ENCODE results near the gene VWA5B2.
"Not testable (repeated sequence)": the region's sequence is repeated elsewhere in the genome, so short reads cannot be mapped to it uniquely, and the experiment has no call there.

VWA5B2 gene

GRCh38 chr3:184248454-184249411, 19.3 kb downstream of the VWA5B2 start, which contains the start of gene ALG3:
ALG3 (minus strand) TSS chr3:184248962; CDS start chr3:184248940, 22 bp downstream.
- DNase-seq, result peak; percentile 84 to 89

- DNase-seq, result peak; percentile 98
Observed at GRCh38 chr3:184249412-184250166, 20.2 kb downstream of the VWA5B2 start, which contains the start of gene EEF1AKMT4. EEF1AKMT4 (plus strand) TSS chr3:184249672; CDS start chr3:184249695, 23 bp downstream.

- DNase-seq, result peak; percentile 86 to 91
Observed at GRCh38 chr3:184250167-184250828, 20.9 kb downstream of the VWA5B2 start.

- no peak for DNase-seq
Observed at GRCh38 chr3:184255291-184256039, 26.1 kb downstream of the VWA5B2 start.

- no peak for DNase-seq
Observed at GRCh38 chr3:184257083-184257915, 27.9 kb downstream of the VWA5B2 start.

GRCh38 chr3:184258926-184259325, 29.5 kb downstream of the VWA5B2 start:
- DNase-seq, result no peak

GRCh38 chr3:184259396-184259877, 30.1 kb downstream of the VWA5B2 start:
- DNase-seq, result no peak

GRCh38 chr3:184259878-184260723, 30.7 kb downstream of the VWA5B2 start:
- peak; percentile 20 to 46 for DNase-seq

- DNase-seq, result no peak
Observed at GRCh38 chr3:184260724-184261269, 31.4 kb downstream of the VWA5B2 start.

- peak; percentile 59 to 70 for DNase-seq
Observed at GRCh38 chr3:184261270-184261853, 32.0 kb downstream of the VWA5B2 start, which contains the start of gene CAMK2N2. CAMK2N2 (minus strand) TSS chr3:184261553; CDS start chr3:184261285, 268 bp downstream.

GRCh38 chr3:184261854-184262763, 32.7 kb downstream of the VWA5B2 start:
- DNase-seq, result peak; percentile 20 to 33

- DNase-seq, result no peak
Observed at GRCh38 chr3:184262764-184263179, 33.4 kb downstream of the VWA5B2 start.

- DNase-seq, result not testable (repeated sequence)
Observed at GRCh38 chr3:184267249-184267648, 37.9 kb downstream of the VWA5B2 start.

- no peak for DNase-seq
Observed at GRCh38 chr3:184272269-184272668, 42.9 kb downstream of the VWA5B2 start.

GRCh38 chr3:184275381-184275701, 46.0 kb downstream of the VWA5B2 start:
- DNase-seq, result no peak

- DNase-seq, result no peak
Observed at GRCh38 chr3:184275961-184276910, 46.9 kb downstream of the VWA5B2 start, which contains the start of gene ECE2. ECE2 (plus strand) TSS chr3:184276022; CDS start chr3:184276154, 132 bp downstream.

GRCh38 chr3:184277366-184277765, 48.0 kb downstream of the VWA5B2 start:
- DNase-seq, result no peak

All from CD4-positive, alpha-beta T cell treated with Interleukin-1 beta for 1 hour (primary cell).